Inflammatory macrophage treated with lipopolysaccharide for 1 hour (primary cell): ENCODE results near the gene ZNF648.
A peak's percentile ranks its signal among the peaks of the same experiment; 100 is the strongest.
"Not testable (repeated sequence)": the region's sequence is repeated elsewhere in the genome, so short reads cannot be mapped to it uniquely, and the experiment has no call there.

Source experiments
- DNase-seq, 2 donors: peaks; one replicate each; pipeline ENCODE4 v3.0.0-alpha.2; 2020 to 2022

Gene ZNF648, protein sequence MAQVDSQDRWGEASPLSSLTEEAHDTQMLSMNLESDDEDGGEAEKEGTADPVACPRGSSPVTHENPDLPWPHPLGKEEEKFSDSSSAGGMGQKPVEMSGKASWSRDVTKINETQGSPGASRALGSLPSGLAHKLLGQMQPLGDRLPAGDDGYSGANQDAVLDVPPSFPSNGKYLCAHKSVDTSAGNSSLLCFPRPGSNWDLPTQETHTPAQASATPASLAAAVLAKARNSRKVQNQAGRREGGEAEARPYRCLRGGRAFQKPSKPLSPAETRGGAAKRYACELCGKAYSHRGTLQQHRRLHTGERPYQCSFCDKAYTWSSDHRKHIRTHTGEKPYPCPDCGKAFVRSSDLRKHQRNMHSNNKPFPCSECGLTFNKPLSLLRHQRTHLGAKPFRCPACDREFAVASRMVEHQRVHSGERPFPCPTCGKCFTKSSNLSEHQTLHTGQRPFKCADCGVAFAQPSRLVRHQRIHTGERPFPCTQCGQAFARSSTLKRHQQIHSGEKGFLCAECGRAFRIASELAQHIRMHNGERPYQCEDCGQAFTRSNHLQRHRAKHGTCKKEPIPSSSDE

GRCh38 chr1:182061594-182061993 lies at the start of gene ZNF648:
Gene ZNF648, minus strand, starts transcription at chr1:182061712. Its CDS starts 3,702 bp downstream, at chr1:182058010.
- no peak for DNase-seq

GRCh38 chr1:182110635-182111034 lies 49.1 kb upstream of the ZNF648 start:
- no peak for DNase-seq

DNA sequence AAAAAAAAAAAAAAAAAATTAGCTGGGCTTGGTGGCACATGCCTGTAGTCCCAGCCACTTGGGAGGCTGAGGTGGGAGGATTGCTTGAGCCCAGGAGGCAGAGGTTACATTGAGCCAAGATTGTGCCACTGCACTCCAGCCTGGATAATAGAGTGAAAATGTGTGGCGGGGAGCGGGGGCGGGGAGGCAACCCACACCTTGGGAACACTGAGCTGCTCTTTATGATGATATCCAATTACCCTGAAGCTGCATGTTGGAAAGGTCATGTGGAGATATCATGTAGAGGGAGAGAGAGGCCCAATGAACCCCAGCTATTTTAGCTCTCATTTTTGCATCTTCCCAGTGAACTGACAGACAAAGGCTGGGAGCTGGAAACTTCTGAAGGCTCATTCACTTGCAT lies 48.3 kb upstream of the ZNF648 start:
- no peak for DNase-seq

DNA sequence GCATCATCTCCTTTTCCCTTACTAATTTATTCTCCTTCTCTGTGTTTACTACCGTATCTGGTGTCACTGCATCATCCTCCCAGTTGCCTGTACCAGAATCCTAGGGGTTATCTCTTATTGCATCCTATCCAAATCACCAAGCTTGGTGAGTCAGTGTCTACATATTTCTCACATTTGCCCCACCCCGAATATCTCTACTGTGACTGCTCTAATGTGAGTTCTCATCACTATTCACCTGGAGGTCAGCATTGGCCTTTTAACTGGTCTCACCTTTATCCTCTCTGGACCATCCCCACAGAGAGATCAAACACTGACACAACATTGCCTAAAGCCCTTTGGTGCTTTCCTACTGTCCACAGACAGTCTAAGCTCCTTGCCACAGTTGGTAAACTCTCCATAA lies 45.7 kb upstream of the ZNF648 start:
- DNase-seq: no peak

GRCh38 chr1:182102043-182102416 lies 40.5 kb upstream of the ZNF648 start:
- DNase-seq: no peak

DNA sequence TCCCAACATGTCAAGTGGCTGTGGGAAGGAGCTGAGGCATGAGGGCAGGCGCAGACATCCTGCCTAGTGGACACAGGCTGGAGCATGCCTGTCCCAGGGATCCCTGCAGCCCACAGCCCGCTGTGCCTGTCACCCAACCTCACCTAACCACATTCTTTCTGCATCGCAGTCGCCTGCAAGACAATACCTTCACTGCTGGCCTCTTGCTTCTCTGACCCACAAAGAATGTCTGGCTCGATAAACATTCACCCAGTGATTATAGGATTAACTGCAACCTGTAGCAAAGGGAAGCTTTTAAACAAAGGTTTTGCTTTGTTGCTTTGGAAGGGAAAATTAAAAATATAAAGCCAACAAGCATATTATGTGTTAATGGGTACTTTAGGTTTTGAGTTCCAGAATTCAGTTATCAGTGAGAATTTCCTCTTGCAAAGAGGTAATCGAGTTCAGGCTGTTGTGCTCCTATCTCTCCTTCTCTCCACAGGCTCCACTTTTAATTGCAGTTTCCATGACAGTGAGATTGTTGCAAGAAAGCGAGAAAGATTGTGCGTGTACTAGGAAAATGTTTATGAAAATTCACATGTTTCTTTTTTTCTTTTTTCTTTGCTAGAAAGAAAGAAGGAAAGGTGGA lies 40.0 kb upstream of the ZNF648 start:
- no peak for DNase-seq

- no peak for DNase-seq
These were observed 36.8 kb upstream of the ZNF648 start for GRCh38 chr1:182098301-182098700.

DNA sequence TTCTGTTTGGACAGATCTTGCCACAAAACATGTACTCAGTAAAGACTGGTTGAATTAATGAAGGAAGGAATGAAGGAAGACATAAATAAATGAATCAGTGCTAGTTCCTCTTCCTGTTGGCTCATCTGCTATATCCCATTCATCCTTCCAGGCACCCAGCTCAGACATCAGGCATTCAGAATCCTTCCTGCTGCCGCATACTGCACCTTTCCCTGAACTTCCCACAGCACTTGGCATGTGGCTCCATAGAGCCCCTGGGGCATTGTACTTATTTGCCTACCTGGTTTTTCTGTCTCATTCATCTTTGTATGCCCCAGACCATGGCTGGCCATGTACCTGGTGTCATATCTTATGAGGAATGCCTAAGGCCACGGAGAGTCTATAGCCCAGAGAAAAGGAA lies 34.4 kb upstream of the ZNF648 start:
- no peak for DNase-seq

DNA sequence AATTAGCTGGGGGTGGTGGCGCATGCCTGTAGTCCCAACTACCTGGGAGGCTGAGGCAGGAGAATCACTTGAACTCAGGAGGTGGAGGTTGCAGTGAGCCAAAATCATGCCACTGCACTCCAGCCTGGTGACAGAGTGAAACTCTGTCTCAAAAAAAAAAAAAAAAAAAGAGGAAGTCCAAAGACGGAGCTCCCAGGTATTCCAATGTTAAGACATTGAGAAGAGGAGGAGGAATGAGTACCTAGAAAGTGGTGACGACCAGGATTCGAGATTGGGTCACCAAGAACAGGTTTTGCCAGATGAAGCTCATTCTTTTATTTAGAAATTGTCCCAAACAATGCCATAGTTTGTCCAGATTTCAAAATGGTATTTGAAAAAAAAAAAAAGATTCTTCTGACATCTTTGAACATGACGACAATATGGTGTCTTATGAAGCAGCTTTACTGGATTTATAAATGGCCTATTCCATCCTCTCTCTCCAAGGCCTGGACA lies 33.0 kb upstream of the ZNF648 start:
- not testable (repeated sequence) for DNase-seq

DNA sequence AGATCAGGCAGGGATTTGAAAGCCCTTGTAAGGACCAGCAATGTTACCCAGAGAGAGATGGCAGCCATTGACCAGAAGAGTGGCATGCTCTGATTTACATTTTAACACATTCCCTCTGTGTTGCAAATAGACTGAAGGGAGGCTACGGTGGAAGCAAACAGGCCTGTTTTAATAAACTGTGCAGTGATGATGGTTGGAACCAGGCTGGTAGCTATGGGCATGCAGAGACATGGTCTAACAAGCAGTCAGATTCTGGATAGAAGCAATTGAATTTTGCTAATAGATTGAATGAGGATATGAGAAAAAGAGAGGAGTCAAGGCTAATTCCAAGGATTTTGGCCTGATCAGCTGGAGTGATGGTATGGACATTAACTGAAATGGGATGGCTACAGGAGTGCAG lies 32.3 kb upstream of the ZNF648 start:
- no peak for DNase-seq

DNA sequence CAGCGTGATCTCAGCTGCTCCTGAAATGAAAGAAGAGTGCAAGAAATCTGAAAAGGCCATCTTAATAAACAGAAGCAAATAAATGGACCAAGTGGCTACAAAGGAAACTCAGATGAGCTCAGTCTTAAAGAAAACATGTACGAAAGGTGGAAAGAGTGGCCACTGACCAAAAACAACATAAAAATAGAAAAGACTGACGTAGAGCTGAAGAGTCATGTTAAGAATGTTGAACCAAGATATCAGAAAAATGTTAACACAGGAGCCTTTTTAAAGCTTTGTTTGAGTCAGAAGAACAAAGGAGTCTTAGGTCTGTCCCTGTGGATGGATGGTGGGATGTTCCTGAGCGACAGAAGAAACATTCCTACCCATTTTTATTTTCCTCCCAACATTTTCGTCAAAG lies 30.8 kb upstream of the ZNF648 start:
- no peak for DNase-seq

- no peak for DNase-seq
These were observed 29.6 kb upstream of the ZNF648 start for GRCh38 chr1:182091083-182091482.

- no peak for DNase-seq
These were observed 26.3 kb upstream of the ZNF648 start for GRCh38 chr1:182087719-182088350.

DNA sequence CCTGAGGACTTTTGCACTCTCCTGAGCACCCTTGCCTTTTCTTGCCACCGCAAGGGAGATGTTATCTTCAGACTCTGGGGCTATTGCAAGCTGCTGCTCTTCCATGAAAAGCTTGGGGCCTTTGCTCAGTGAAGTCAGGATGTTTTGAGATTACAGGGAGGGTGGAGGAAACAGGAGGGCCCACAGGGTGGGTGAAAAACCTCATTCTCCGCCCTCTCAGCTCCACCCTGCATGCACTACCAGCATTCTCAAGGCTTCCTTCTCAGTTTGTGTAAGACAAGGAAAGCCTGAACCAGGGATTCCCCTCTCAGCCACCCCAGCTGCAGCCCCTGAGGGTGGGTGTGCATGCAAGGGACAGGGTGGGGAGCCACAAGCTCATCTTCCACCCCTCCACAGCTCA lies 25.8 kb upstream of the ZNF648 start:
- DNase-seq: peak in 1 of 2 donors; percentile 1

DNA sequence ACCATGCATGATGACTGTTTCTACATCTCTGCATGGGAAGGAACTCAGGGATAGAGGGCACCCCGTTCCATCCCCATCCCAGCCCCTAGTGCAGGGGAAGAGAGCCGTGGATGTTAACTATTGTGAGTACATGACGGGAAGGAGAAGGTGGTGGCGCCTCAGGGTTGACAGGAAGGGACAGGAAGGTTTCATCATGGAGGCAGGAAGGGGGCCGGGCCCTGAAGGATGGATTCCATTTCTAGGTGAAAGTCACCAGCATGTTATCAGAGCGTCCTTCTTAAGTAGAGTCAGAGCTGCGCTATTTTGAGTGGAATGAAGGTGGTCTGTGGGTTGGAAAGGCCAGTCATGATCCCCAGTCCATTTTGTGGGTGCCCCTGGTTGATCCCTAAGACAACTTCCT lies 25.1 kb upstream of the ZNF648 start:
- DNase-seq: no peak

DNA sequence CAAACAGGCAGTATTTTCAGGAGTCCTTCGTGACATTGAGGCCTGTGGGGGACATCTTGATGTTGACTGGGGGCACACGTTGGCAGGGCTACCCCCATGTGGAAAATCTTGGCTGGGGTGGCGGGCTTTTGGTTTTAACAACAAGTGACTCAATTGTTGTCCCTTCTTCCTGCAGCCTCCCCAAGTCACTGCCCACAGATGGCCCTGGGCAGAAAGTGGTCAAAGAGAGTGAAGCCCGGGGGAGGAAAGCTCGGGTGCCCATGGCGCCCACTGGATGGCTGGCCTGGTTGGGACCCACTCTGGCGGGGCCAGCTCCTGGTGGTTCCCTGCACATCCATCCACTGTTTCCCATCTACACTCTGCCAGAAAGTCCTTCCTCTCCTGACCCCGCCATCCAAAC lies 24.6 kb upstream of the ZNF648 start:
- DNase-seq: no peak

DNA sequence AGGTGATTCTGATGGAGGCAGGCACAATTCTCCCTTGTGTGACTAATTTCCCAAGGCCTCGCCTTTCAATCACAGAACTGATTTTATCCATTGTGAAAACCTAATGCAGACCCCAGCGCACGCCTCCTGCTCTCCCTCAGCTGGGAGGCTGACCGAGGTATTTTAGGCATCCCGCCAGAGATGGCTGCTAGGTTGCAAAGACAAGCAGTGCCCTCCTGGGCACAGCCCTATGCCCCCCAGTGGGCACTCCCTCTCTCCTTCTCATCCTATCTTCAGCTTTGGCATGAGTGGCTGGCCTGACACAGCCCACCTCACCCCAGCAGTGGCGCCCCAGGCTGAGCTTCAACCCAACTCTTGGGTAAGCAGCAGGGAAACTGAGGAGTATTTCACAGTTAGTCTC lies 24.2 kb upstream of the ZNF648 start:
- no peak for DNase-seq

- DNase-seq: peak; percentile 77 to 98
These were observed 23.2 kb upstream of the ZNF648 start for GRCh38 chr1:182084487-182085316.

DNA sequence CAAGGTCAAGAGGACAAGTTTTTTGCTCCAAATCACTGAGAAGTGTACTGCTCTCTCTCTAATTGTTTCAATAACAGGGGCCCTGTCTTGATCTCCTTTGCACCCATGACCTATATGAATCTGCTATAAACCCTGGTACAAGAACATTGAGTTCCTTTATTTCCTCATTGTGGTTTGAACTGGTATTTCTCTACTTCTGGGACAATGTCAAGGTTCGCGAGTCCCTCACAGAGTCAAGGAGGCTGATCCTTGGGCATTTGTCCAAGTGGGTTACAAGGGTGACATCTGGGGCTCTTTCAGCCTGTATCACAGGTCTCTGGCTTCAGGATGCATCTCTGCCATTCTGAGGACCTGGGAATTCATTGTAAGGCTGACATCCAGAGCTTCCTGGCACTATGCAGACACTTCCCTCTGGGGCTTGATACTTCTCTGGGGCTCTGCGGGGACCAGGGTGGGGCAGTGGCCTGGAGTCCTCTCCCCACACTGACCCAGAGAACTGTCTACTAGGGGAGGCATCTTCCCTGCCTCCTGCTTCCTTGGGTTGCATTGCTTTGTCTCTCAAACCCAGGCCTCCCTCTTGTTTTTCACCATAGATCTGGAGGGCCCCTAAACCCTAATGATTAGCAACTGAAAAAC lies 22.5 kb upstream of the ZNF648 start:
- DNase-seq: peak; percentile 34 to 38

GRCh38 chr1:182080955-182081582 lies 19.6 kb upstream of the ZNF648 start:
- peak; percentile 22 to 57 for DNase-seq

- peak; percentile 24 to 33 for DNase-seq
These were observed 18.5 kb upstream of the ZNF648 start for GRCh38 chr1:182080040-182080439.

DNA sequence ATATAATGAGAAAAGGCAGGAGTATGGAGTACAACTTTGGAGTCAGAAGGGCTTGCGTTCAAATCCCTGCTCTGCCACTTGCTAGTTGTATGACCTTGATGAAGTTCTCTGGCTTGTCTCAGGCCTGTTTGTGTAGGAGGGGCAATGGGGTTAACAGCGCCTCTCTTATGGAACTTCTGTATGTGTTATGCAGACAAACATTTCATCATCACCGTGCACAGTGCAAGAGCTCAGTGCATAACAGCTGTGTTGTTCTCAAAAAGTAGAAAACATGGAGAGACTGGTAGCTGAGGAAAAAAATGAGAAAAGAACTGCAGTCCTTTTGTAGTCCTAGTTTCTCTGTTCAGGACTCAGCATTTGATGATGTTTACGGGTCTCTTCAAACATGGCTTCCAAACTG lies 10.4 kb upstream of the ZNF648 start:
- DNase-seq: peak; percentile 14 to 42
